ENCODE results near the gene HLA-DMA. TPM values are rescaled to one million over a fixed set of nuclear protein-coding genes. Genes with fewer than 3 reads are reported as not detected.

Gene HLA-DMA
- total RNA-seq, 1 donor, result 89.0 TPM

GRCh38 chr6:32979720-32980487 is 27.0 kb upstream of the HLA-DMA start:
- Histone ChIP-seq H3K9me3 (ENCODE audit: low read depth, low read length) (no peaks in the 10 kb centered on the region), H3K27me3 (ENCODE audit: insufficient read depth, low read length) (no peaks in the 10 kb centered on the region), H3K4me3 (ENCODE audit: low read length) (no peak overlapping the region), H3K4me1 (ENCODE audit: insufficient read depth, low read length) (peaks cover 56% of the 10 kb centered on the region)

- Histone ChIP-seq H3K9me3 (ENCODE audit: low read depth, low read length) (no peaks in the 10 kb centered on the region), H3K4me1 (ENCODE audit: insufficient read depth, low read length) (peaks cover 52% of the 10 kb centered on the region), H3K27me3 (ENCODE audit: insufficient read depth, low read length) (no peaks in the 10 kb centered on the region), H3K4me3 (ENCODE audit: low read length) (no peak overlapping the region)
Observed at GRCh38 chr6:32977953-32978324, 25.0 kb upstream of the HLA-DMA start.

GRCh38 chr6:32977272-32977952 is 24.5 kb upstream of the HLA-DMA start:
- H3K9me3 ChIP-seq (ENCODE audit: low read depth, low read length), result no peaks in the 10 kb centered on the region
- peaks cover 52% of the 10 kb centered on the region for H3K4me1 ChIP-seq (ENCODE audit: insufficient read depth, low read length)
- no peak overlapping the region for H3K4me3 ChIP-seq (ENCODE audit: low read length)
- no peaks in the 10 kb centered on the region for H3K27me3 ChIP-seq (ENCODE audit: insufficient read depth, low read length)

- Histone ChIP-seq H3K4me1 (ENCODE audit: insufficient read depth, low read length) (peaks cover 52% of the 10 kb centered on the region), H3K4me3 (ENCODE audit: low read length) (no peak overlapping the region), H3K27me3 (ENCODE audit: insufficient read depth, low read length) (no peaks in the 10 kb centered on the region), H3K9me3 (ENCODE audit: low read depth, low read length) (no peaks in the 10 kb centered on the region)
Observed at GRCh38 chr6:32976334-32977069, 23.6 kb upstream of the HLA-DMA start.

GRCh38 chr6:32975886-32976285 is 23.0 kb upstream of the HLA-DMA start:
- Histone ChIP-seq H3K4me1 (ENCODE audit: insufficient read depth, low read length) (peaks cover 52% of the 10 kb centered on the region), H3K27me3 (ENCODE audit: insufficient read depth, low read length) (no peaks in the 10 kb centered on the region), H3K4me3 (ENCODE audit: low read length) (no peak overlapping the region), H3K9me3 (ENCODE audit: low read depth, low read length) (no peaks in the 10 kb centered on the region)

GRCh38 chr6:32974541-32975308 is 21.8 kb upstream of the HLA-DMA start:
- Histone ChIP-seq H3K9me3 (ENCODE audit: low read depth, low read length) (no peaks in the 10 kb centered on the region), H3K27me3 (ENCODE audit: insufficient read depth, low read length) (no peaks in the 10 kb centered on the region), H3K4me1 (ENCODE audit: insufficient read depth, low read length) (peaks cover 56% of the 10 kb centered on the region), H3K4me3 (ENCODE audit: low read length) (peak overlapping the region; percentile 99)

- no peaks in the 10 kb centered on the region for H3K9me3 ChIP-seq (ENCODE audit: low read depth, low read length)
- H3K4me3 ChIP-seq (ENCODE audit: low read length), result peak overlapping the region; percentile 99
- no peaks in the 10 kb centered on the region for H3K27me3 ChIP-seq (ENCODE audit: insufficient read depth, low read length)
- H3K4me1 ChIP-seq (ENCODE audit: insufficient read depth, low read length), result peaks cover 59% of the 10 kb centered on the region
Observed at GRCh38 chr6:32974016-32974333, 21.1 kb upstream of the HLA-DMA start.

GRCh38 chr6:32973144-32974015 is 20.5 kb upstream of the HLA-DMA start:
- Histone ChIP-seq H3K27me3 (ENCODE audit: insufficient read depth, low read length) (no peaks in the 10 kb centered on the region), H3K4me3 (ENCODE audit: low read length) (peak overlapping the region; percentile 99), H3K9me3 (ENCODE audit: low read depth, low read length) (no peaks in the 10 kb centered on the region), H3K4me1 (ENCODE audit: insufficient read depth, low read length) (peaks cover 56% of the 10 kb centered on the region)

GRCh38 chr6:32972353-32973143 is 19.7 kb upstream of the HLA-DMA start:
- peak overlapping the region; percentile 99 for H3K4me3 ChIP-seq (ENCODE audit: low read length)
- H3K9me3 ChIP-seq (ENCODE audit: low read depth, low read length), result no peaks in the 10 kb centered on the region
- H3K27me3 ChIP-seq (ENCODE audit: insufficient read depth, low read length), result no peaks in the 10 kb centered on the region
- peaks cover 50% of the 10 kb centered on the region for H3K4me1 ChIP-seq (ENCODE audit: insufficient read depth, low read length)

GRCh38 chr6:32971581-32972352 is 18.9 kb upstream of the HLA-DMA start:
- H3K4me1 ChIP-seq (ENCODE audit: insufficient read depth, low read length), result peaks cover 50% of the 10 kb centered on the region
- H3K4me3 ChIP-seq (ENCODE audit: low read length), result peak overlapping the region; percentile 99
- H3K9me3 ChIP-seq (ENCODE audit: low read depth, low read length), result no peaks in the 10 kb centered on the region
- H3K27me3 ChIP-seq (ENCODE audit: insufficient read depth, low read length), result no peaks in the 10 kb centered on the region

- no peaks in the 10 kb centered on the region for H3K9me3 ChIP-seq (ENCODE audit: low read depth, low read length)
- peaks cover 50% of the 10 kb centered on the region for H3K4me1 ChIP-seq (ENCODE audit: insufficient read depth, low read length)
- peak overlapping the region; percentile 95 for H3K4me3 ChIP-seq (ENCODE audit: low read length)
- H3K27me3 ChIP-seq (ENCODE audit: insufficient read depth, low read length), result no peaks in the 10 kb centered on the region
Observed at GRCh38 chr6:32971242-32971580, 18.3 kb upstream of the HLA-DMA start.

GRCh38 chr6:32970413-32971241 is 17.7 kb upstream of the HLA-DMA start:
- peaks cover 49% of the 10 kb centered on the region for H3K4me1 ChIP-seq (ENCODE audit: insufficient read depth, low read length)
- peak overlapping the region; percentile 95 for H3K4me3 ChIP-seq (ENCODE audit: low read length)
- no peaks in the 10 kb centered on the region for H3K27me3 ChIP-seq (ENCODE audit: insufficient read depth, low read length)
- H3K9me3 ChIP-seq (ENCODE audit: low read depth, low read length), result no peaks in the 10 kb centered on the region
